ENCODE data around the gene SSRP1. TPM values are rescaled to one million over a fixed set of nuclear protein-coding genes. Genes with fewer than 3 reads are reported as not detected.

SSRP1 gene, protein sequence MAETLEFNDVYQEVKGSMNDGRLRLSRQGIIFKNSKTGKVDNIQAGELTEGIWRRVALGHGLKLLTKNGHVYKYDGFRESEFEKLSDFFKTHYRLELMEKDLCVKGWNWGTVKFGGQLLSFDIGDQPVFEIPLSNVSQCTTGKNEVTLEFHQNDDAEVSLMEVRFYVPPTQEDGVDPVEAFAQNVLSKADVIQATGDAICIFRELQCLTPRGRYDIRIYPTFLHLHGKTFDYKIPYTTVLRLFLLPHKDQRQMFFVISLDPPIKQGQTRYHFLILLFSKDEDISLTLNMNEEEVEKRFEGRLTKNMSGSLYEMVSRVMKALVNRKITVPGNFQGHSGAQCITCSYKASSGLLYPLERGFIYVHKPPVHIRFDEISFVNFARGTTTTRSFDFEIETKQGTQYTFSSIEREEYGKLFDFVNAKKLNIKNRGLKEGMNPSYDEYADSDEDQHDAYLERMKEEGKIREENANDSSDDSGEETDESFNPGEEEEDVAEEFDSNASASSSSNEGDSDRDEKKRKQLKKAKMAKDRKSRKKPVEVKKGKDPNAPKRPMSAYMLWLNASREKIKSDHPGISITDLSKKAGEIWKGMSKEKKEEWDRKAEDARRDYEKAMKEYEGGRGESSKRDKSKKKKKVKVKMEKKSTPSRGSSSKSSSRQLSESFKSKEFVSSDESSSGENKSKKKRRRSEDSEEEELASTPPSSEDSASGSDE
- 63.0 and 84.0 TPM in 2 replicates for total RNA-seq (2011; cell fraction: chromatin; rRNA removed; ENCODE audit: low replicate concordance)
- 50.7 and 51.9 TPM in 2 replicates for total RNA-seq (2011; cell fraction: nucleolus; rRNA removed)
- 52.0 and 58.5 TPM in 2 replicates for total RNA-seq (2011; cell fraction: nucleoplasm; rRNA removed)
- total RNA-seq (2014; rRNA removed) (257 and 316 TPM in 2 replicates), total RNA-seq (2014; rRNA removed; fragmentation: Illumina TruSeq; extraction: Trizol) (216 and 243 TPM in 2 replicates), total RNA-seq (2015; rRNA removed; fragmentation: Illumina TruSeq; extraction: Trizol) (259 and 269 TPM in 2 replicates), total RNA-seq (2021) (224 and 245 TPM in 2 replicates), polyA plus RNA-seq (2011; rRNA removed) (232 and 251 TPM in 2 replicates), polyA plus RNA-seq (2014; fragmentation: Illumina TruSeq; extraction: Trizol) (314 and 416 TPM in 2 replicates), polyA plus RNA-seq (2014; fragmentation: Nextera tagmentation; extraction: Ambion mirVana) (10 to 100 TPM; 91.1 to 96.0 TPM), polyA plus RNA-seq (2014; rRNA removed) (224 and 238 TPM in 2 replicates), polyA minus RNA-seq (2011; rRNA and poly(A)+ RNA removed) (224 and 271 TPM in 2 replicates), Bru-seq, nascent RNA (percentile 93 among the genes with signal in this experiment), BruChase-seq, experiment 1, labeled RNA remaining after a 2-hour chase (percentile 92 among the genes with signal in this experiment), BruChase-seq, experiment 2, labeled RNA remaining after a 6-hour chase (percentile 95 among the genes with signal in this experiment)
- polyA plus RNA-seq (2011; cell fraction: cytosol; rRNA removed) = 291 and 330 TPM in 2 replicates
- 122 and 133 TPM in 2 replicates for polyA plus RNA-seq (2011; cell fraction: nucleus; rRNA removed)
- polyA plus RNA-seq (2012) = 172 and 211 TPM in 2 replicates
- polyA minus RNA-seq (2011; cell fraction: cytosol; rRNA and poly(A)+ RNA removed) = 164 and 173 TPM in 2 replicates
- 25.0 and 46.5 TPM in 2 replicates for polyA minus RNA-seq (2011; cell fraction: nucleus; rRNA and poly(A)+ RNA removed)
- long read RNA-seq, experiment 1, transcript SSRP1-201 (17 exons, 2,819 nt) = major isoform, 307 of 791 reads
- long read RNA-seq, experiment 1, partial matches to known transcripts = 410 of 791 reads
- long read RNA-seq, experiment 1, other reads (novel, unspliced or antisense) = 74 of 791 reads
- long read RNA-seq, experiment 2, transcript SSRP1-201 (17 exons, 2,819 nt) = major isoform, 72 of 319 reads
- long read RNA-seq, experiment 2, partial matches to known transcripts = 193 of 319 reads
- long read RNA-seq, experiment 2, other reads (novel, unspliced or antisense) = 54 of 319 reads
- long read RNA-seq, experiment 3, partial matches to known transcripts = 113 of 116 reads
- long read RNA-seq, experiment 3, other reads (novel, unspliced or antisense) = 1 of 116 reads

DNA sequence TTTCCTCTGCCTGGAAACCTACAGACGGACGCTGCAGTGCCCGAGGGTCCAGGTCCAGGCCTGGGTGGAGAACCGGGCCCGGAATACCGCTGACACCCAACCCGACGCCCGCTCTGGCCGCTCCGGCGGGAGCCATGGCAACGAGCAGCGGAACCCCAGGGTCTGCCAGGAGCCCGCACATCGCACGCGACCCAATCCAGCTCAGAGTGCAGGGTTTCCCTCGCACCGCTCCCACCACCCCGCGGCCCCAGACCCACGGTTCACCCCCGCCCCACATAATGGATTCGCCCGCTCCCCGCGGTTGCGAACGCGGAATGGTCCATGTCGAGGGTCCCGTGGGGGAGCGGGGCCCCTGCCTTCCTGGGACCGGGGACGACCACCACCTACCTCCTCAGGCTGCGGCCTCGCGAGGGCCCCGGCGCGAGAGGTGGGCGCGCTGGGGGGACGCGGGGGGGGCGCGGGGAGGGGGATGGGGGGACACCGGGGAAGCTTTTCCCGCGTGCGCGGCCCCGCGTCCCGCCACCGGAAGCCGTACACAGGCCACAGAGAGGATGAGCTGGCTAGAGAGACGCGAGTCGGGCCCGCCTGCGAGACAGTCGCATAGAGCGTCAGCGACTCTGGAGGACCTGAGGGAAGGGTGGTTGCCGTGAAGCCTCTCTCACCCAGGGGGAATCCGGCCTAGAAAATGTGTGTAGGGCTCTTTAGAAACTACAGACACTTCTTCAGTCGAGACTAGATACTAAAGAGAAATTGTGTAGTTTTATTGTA is at the start of gene SSRP1:
TSS of gene SSRP1 (minus strand) at position 550 of the 768 bp plus-strand sequence. CDS start 771 bp downstream, outside the sequence.
- Histone ChIP-seq H3K4me1 (replicated peaks in 1 of 2; ENCODE audit: control insufficient read depth in 2 of 2, insufficient read depth in 2 of 2, low read length in 2 of 2) (peaks cover 10 to 21% of the 10 kb centered on the region in 2 experiments; a peak in 4 of 5 replicates), H2AFZ (ENCODE audit: low read depth, low read length) (peak within 1 kb of the TSS; percentile 99), H3K4me2 (ENCODE audit: insufficient read depth, low read length) (peak within 1 kb of the TSS; percentile 91), H3K79me2 (ENCODE audit: control insufficient read depth, insufficient read depth, low read length) (peaks cover 40% of the 10 kb centered on the region), H3K27me3 (ENCODE audit: control insufficient read depth in 2 of 2, insufficient read depth in 2 of 2, low read length in 2 of 2) (no peaks in the 10 kb centered on the region; a peak in 1 of 5 replicates), H3K4me3 (peak within 1 kb of the TSS; percentile 92), H3K9me1 (ENCODE audit: control insufficient read depth, insufficient read depth, low read length) (no peaks in the 10 kb centered on the region), H4K20me1 (replicated peaks; ENCODE audit: control insufficient read depth, insufficient read depth, low read length) (no peaks in the 10 kb centered on the region; the same call in 1 of the 2 replicates), H3K9ac (ENCODE audit: insufficient read depth in 1 of 2, low read depth in 2 of 2, low read length in 2 of 2) (peak within 1 kb of the TSS; percentile 90 to 97), H3K9me3 (replicated peaks; ENCODE audit: control insufficient read depth, insufficient read depth, low read depth, low read length) (no peaks in the 10 kb centered on the region), H3K36me3 (ENCODE audit: control insufficient read depth, insufficient read depth, low read length) (peaks cover 42% of the 10 kb centered on the region), H3K27ac (ENCODE audit: extremely low read depth, low read depth, low read length) (peak within 1 kb of the TSS; percentile 86)
- CTCF ChIA-PET (ENCODE audit: low intra/inter-chr PET ratio) = no interaction called here
- BruUV-seq (replicated peaks) = no TSS peak
- under 1% methylated on average over 17 of the region's 69 CpGs for WGBS (ENCODE audit: insufficient coverage, low coverage, missing lambda C conversion rate)
- ATAC-seq (peak; percentile 97), DNase-seq (ENCODE audit: extremely low read depth in 1 of 4, low spot score in 3 of 4) (peak; percentile 91 to 94 (median 94)), FAIRE-seq (peak; percentile 88)
- in situ Hi-C loops (cut with MboI) = no loop called here
- POLR2A ChIA-PET = interaction anchor here (0.5 to 3.0 kb wide), 8 partner anchors 10 to 1676 kb away, joined by 3 to 28 read pairs (median 3); partner anchors contain the start of gene TNKS1BP1
- intact Hi-C loops (cut with micrococcal nuclease) = no loop called here
- TF ChIP-seq SMARCB1 (IDR thresholded peaks at IDR 0.05; ENCODE audit: insufficient read length, low read depth) = no peak
- TF ChIP-seq, protein P1, sequence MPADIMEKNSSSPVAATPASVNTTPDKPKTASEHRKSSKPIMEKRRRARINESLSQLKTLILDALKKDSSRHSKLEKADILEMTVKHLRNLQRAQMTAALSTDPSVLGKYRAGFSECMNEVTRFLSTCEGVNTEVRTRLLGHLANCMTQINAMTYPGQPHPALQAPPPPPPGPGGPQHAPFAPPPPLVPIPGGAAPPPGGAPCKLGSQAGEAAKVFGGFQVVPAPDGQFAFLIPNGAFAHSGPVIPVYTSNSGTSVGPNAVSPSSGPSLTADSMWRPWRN (IDR thresholded peaks at IDR 0.05; ENCODE audit: low read depth) = no peak
- no peak for TF ChIP-seq KLF10 (CRISPR knock-in tag; IDR thresholded peaks at IDR 0.05)
- TF ChIP-seq, protein P2, sequence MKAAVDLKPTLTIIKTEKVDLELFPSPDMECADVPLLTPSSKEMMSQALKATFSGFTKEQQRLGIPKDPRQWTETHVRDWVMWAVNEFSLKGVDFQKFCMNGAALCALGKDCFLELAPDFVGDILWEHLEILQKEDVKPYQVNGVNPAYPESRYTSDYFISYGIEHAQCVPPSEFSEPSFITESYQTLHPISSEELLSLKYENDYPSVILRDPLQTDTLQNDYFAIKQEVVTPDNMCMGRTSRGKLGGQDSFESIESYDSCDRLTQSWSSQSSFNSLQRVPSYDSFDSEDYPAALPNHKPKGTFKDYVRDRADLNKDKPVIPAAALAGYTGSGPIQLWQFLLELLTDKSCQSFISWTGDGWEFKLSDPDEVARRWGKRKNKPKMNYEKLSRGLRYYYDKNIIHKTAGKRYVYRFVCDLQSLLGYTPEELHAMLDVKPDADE (conservative IDR thresholded peaks at IDR 0.05; ENCODE audit: control insufficient read depth, low read depth, low read length) = peak; percentile 53; the same call in 1 of the 2 replicates
- peak; percentile 85 for TF ChIP-seq POLR2G (IDR thresholded peaks at IDR 0.05; ENCODE audit: low read depth, low read length)
- TF ChIP-seq HDAC2 (IDR thresholded peaks at IDR 0.05) = peak; percentile 27; the same call in 1 of the 2 replicates
- no peak for TF ChIP-seq NUFIP1 (IDR thresholded peaks at IDR 0.05; ENCODE audit: partially characterized antibody)
- no peak for TF ChIP-seq ILK (tag; IDR thresholded peaks at IDR 0.05; ENCODE audit: borderline replicate concordance, low read depth)
- TF ChIP-seq, protein P3, sequence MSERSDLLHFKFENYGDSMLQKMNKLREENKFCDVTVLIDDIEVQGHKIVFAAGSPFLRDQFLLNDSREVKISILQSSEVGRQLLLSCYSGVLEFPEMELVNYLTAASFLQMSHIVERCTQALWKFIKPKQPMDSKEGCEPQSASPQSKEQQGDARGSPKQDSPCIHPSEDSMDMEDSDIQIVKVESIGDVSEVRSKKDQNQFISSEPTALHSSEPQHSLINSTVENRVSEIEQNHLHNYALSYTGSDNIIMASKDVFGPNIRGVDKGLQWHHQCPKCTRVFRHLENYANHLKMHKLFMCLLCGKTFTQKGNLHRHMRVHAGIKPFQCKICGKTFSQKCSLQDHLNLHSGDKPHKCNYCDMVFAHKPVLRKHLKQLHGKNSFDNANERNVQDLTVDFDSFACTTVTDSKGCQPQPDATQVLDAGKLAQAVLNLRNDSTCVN (CRISPR knock-in tag; IDR thresholded peaks at IDR 0.05) = no peak

Measured in K562 (cell line).